Spleen (tissue), 11 donors: ENCODE results near the gene BRINP2. TPM values are rescaled to one million over a fixed set of nuclear protein-coding genes. Genes with fewer than 3 reads are reported as not detected.

Experiments used
- DNase-seq: peaks from one replicate; pipeline ENCODE4 v3.0.0-alpha.2; 2020
- H3K27ac ChIP-seq, 8 donors: fragments of 200-600 bp; sonication (generic) in 7 of 8; 1 replicate in 4 of 8; 2 replicates in 4 of 8; pipeline versions ENCODE4 v1.5.0 to v1.8.0; 2016 to 2021; ENCODE audit warnings: inconsistent platforms in 4 of 8, mild to moderate bottlenecking in 4 of 8, moderate library complexity in 1 of 8
- H3K27me3 ChIP-seq, 7 donors: fragments of 200-600 bp; sonication (generic) in 6 of 7; replicated peaks in 1 of 7; 1 replicate in 4 of 7; 2 replicates in 3 of 7; pipeline versions ENCODE4 v1.5.0 to v1.8.0; 2016 to 2021; ENCODE audit warnings: inconsistent platforms in 3 of 7, mild to moderate bottlenecking in 1 of 7
- H3K36me3 ChIP-seq, 6 donors: fragments of 200-600 bp; sonication (generic) in 5 of 6; 1 replicate in 4 of 6; 2 replicates in 2 of 6; pipeline versions ENCODE4 v1.5.0 to v1.8.0; 2016 to 2021; ENCODE audit warnings: inconsistent platforms in 2 of 6
- H3K4me1 ChIP-seq, 6 donors: fragments of 200-600 bp; sonication (generic) in 5 of 6; 1 replicate in 3 of 6; 2 replicates in 3 of 6; pipeline versions ENCODE4 v1.5.0 to v1.8.0; 2016 to 2021; ENCODE audit warnings: inconsistent platforms in 3 of 6
- H3K4me3 ChIP-seq, 8 donors: fragments of 200-600 bp; sonication (generic) in 7 of 8; 1 replicate in 4 of 8; 2 replicates in 4 of 8; pipeline versions ENCODE4 v1.5.0 to v1.8.0; 2016 to 2021; ENCODE audit warnings: inconsistent platforms in 4 of 8, mild to moderate bottlenecking in 4 of 8, moderate library complexity in 2 of 8
- H3K9me3 ChIP-seq, 8 donors: fragments of 200-600 bp; sonication (generic) in 7 of 8; 1 replicate in 4 of 8; 2 replicates in 4 of 8; pipeline versions ENCODE4 v1.5.0 to v1.8.0; 2016 to 2021; ENCODE audit warnings: inconsistent platforms in 4 of 8
- CTCF ChIP-seq, 11 experiments: fragments of 200-600 bp in 7 of 11; fragments of 450-650 bp in 4 of 11; sonication (generic) in 4 of 11; IDR thresholded peaks in 8 of 11; conservative IDR thresholded peaks in 3 of 11; 1 replicate in 7 of 11; 2 replicates in 4 of 11; pipeline versions ENCODE4 v1.4.0 to v1.8.0; 2016 to 2021; ENCODE audit warnings: antibody characterized with exemption in 11 of 11, inconsistent platforms in 4 of 11, mild to moderate bottlenecking in 1 of 11
- POLR2A ChIP-seq, 3 donors: fragments of 450-650 bp; IDR thresholded peaks; one replicate each; pipeline ENCODE4 v1.5.1; 2017; ENCODE audit warnings: antibody characterized with exemption in 3 of 3, mild to moderate bottlenecking in 1 of 3
- POLR2AphosphoS5 ChIP-seq, 3 donors: sonication (generic); formaldehyde crosslinking; IDR thresholded peaks; one replicate each; pipeline ENCODE4 v1.5.1; 2017; ENCODE audit warnings: antibody characterized with exemption in 3 of 3
- WGBS, 5 donors: extraction: QIAGEN DNeasy Blood & Tissue Kit in 3 of 5; methylation state at CpG; one replicate each; pipeline versions ENCODE4 v1.1.5 to v1.1.7; 2013 to 2018; 5-methylcytosine and 5-hydroxymethylcytosine counted together
- intact Hi-C: fragments of 100-400 bp; cut with DNase I; formaldehyde crosslinking; loops from one replicate; pipeline ENCODE4 v1.15.0; 2023; ENCODE audit warnings: low total_unique reads
- polyA plus RNA-seq, 3 donors: library from polyadenylated mRNA; stranded (reverse); fragments of 200-250 nt; gene quantifications; one replicate each; pipeline ENCODE4 v1.2.1, GENCODE V29; 2013
- total RNA-seq, 7 donors: library from RNA; depleted of rRNA in 3 of 7; stranded (reverse); fragments of >200 nt in 3 of 7; fragmentation: NEBNext Ultra II Directional in 4 of 7; extraction: Animal tissue kit (Norgen Biotek cat#: 25700) in 4 of 7; gene quantifications; one replicate each; pipeline versions ENCODE4 v1.1.0 to v1.2.1, GENCODE V29; 2016 to 2021
- donor health status: healthy with polysubstance abuse.
- donor health status: DM: no; HTN: no; CAD: no; lungs with moderate emphysema.
- donor health status: DM: no; HTN: no; CAD: no.
- donor health status: Bipolar disorder and iron deficiency.
- donor health status: healthy.
- donor health status: DM: no; HTN: no; CAD: no.
- donor health status: DM: yes; HTN: yes; CAD: no.

Gene BRINP2
- total and polyA plus RNA-seq, 10 donors: 0.33 to 1.5 (median 0.74) TPM

GRCh38 chr1:177305040-177306018 is 134.6 kb downstream of the BRINP2 start:
- no peak for DNase-seq
- no peaks in the 10 kb centered on the region for H3K4me1 ChIP-seq
- intact Hi-C loops: no loop called here
- H3K4me3 ChIP-seq: no peak overlapping the region
- no peaks in the 10 kb centered on the region for H3K36me3 ChIP-seq
- H3K9me3 ChIP-seq: no peaks in the 10 kb centered on the region
- no peak for TF ChIP-seq POLR2A (IDR thresholded peaks at IDR 0.05)
- TF ChIP-seq CTCF (IDR thresholded peaks at IDR 0.05 in 8 of 11, conservative IDR thresholded peaks at IDR 0.05 in 3 of 11): no peak
- TF ChIP-seq POLR2AphosphoS5 (IDR thresholded peaks at IDR 0.05): no peak
- H3K27me3 ChIP-seq: no peaks in the 10 kb centered on the region
- WGBS, 5 donors: 49 to 59% (median 54%) methylated on average over 11 of the region's 11 CpGs
- no peak overlapping the region for H3K27ac ChIP-seq

- Histone ChIP-seq H3K9me3 (no peaks in the 10 kb centered on the region), H3K27me3 (no peaks in the 10 kb centered on the region), H3K36me3 (no peaks in the 10 kb centered on the region), H3K4me3 (no peak overlapping the region), H3K4me1 (no peaks in the 10 kb centered on the region), H3K27ac (no peak overlapping the region)
- no peak for TF ChIP-seq POLR2A (IDR thresholded peaks at IDR 0.05)
- TF ChIP-seq POLR2AphosphoS5 (IDR thresholded peaks at IDR 0.05): no peak
- TF ChIP-seq CTCF (IDR thresholded peaks at IDR 0.05 in 8 of 11, conservative IDR thresholded peaks at IDR 0.05 in 3 of 11): no peak
- intact Hi-C loops: no loop called here
- DNase-seq: no peak
- 15 to 29% (median 17%) methylated on average over 3 of the region's 3 CpGs for WGBS, 5 donors
These were observed 135.3 kb downstream of the BRINP2 start for GRCh38 chr1:177306019-177306415.

- Histone ChIP-seq H3K27ac (no peak overlapping the region), H3K27me3 (no peaks in the 10 kb centered on the region), H3K4me1 (no peaks in the 10 kb centered on the region), H3K4me3 (no peak overlapping the region), H3K36me3 (no peaks in the 10 kb centered on the region), H3K9me3 (no peaks in the 10 kb centered on the region)
- no peak for DNase-seq
- TF ChIP-seq CTCF (IDR thresholded peaks at IDR 0.05 in 8 of 11, conservative IDR thresholded peaks at IDR 0.05 in 3 of 11): no peak
- WGBS, 5 donors: 75 to 92% (median 80%) methylated on average over 1 of the region's 1 CpG
- intact Hi-C loops: no loop called here
These were observed 136.2 kb downstream of the BRINP2 start for GRCh38 chr1:177306981-177307380.

GRCh38 chr1:177307771-177308170 is 137.0 kb downstream of the BRINP2 start:
- Histone ChIP-seq H3K36me3 (no peaks in the 10 kb centered on the region), H3K4me3 (no peak overlapping the region), H3K27ac (no peak overlapping the region), H3K27me3 (no peaks in the 10 kb centered on the region), H3K4me1 (no peaks in the 10 kb centered on the region), H3K9me3 (no peaks in the 10 kb centered on the region)
- DNase-seq: no peak
- TF ChIP-seq POLR2A (IDR thresholded peaks at IDR 0.05) (no peak), POLR2AphosphoS5 (IDR thresholded peaks at IDR 0.05) (no peak), CTCF (IDR thresholded peaks at IDR 0.05 in 8 of 11, conservative IDR thresholded peaks at IDR 0.05 in 3 of 11) (no peak)
- intact Hi-C loops: no loop called here
